ACC112 (cell line): Measurements from ENCODE around the gene SPARC.

ENCODE experiments used
- H2AFZ ChIP-seq: fragments of 200-600 bp; sonication (generic); one replicate; pipeline ENCODE4 v1.6.0; 2017; ENCODE audit warnings: antibody characterized with exemption, low read length; ENCODE audit not compliant: unreplicated experiment
- H3K27ac ChIP-seq: fragments of 200-600 bp; sonication (generic); 2 replicates; pipeline ENCODE4 v1.5.1; 2014; ENCODE audit warnings: low read depth, mild to moderate bottlenecking, antibody characterized with exemption, low read length, moderate library complexity
- H3K27me3 ChIP-seq: fragments of 200-600 bp; sonication (generic); 2 replicates; pipeline ENCODE4 v1.6.1; 2014; ENCODE audit warnings: mild to moderate bottlenecking, antibody characterized with exemption, low read length, moderate library complexity, mixed read lengths; ENCODE audit not compliant: insufficient read depth
- H3K36me3 ChIP-seq: fragments of 200-600 bp; sonication (generic); 2 replicates; pipeline ENCODE4 v1.6.1; 2016; ENCODE audit warnings: mild to moderate bottlenecking, antibody characterized with exemption, low read length, moderate library complexity, mixed read lengths; ENCODE audit not compliant: insufficient read depth
- H3K4me1 ChIP-seq: fragments of 200-600 bp; sonication (generic); one replicate; pipeline ENCODE4 v1.6.1; 2016; ENCODE audit warnings: low read length, mixed read lengths; ENCODE audit not compliant: insufficient read depth, unreplicated experiment, control insufficient read depth
- H3K4me3 ChIP-seq: fragments of 200-600 bp; sonication (generic); 2 replicates; pipeline ENCODE4 v1.5.1; 2014; ENCODE audit warnings: mild to moderate bottlenecking, low read depth, low read length
- H3K79me2 ChIP-seq: fragments of 200-600 bp; sonication (generic); one replicate; pipeline ENCODE4 v1.6.0; 2016; ENCODE audit warnings: low read length; ENCODE audit not compliant: control insufficient read depth, unreplicated experiment, insufficient read depth

Gene SPARC

DNA sequence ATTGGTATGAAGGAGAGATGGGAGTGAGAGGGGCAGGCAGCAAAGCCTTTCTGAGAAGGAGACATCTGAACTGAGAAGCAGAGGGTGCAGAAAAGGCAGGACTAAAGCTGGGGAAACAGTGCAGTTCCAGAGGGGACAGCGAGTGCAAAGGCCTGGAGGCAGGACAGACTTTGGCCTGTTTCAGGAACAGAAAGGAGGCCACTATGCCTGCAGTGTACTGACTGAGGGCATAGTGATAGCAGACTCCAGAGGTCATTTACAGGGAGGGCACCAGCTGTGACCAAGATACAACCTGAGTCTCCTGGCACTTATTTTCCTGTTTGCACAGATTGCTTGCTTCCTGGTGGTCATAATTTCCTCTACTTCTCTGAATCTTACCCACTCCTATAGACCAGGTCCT is 29.6 kb downstream of the SPARC start:
- no peak overlapping the region for H3K27ac ChIP-seq
- H2AFZ ChIP-seq = no peak overlapping the region
- peaks cover 8% of the 10 kb centered on the region for H3K36me3 ChIP-seq
- H3K79me2 ChIP-seq = no peaks in the 10 kb centered on the region
- no peaks in the 10 kb centered on the region for H3K27me3 ChIP-seq
- H3K4me1 ChIP-seq = peaks cover 24% of the 10 kb centered on the region
- no peak overlapping the region for H3K4me3 ChIP-seq

DNA sequence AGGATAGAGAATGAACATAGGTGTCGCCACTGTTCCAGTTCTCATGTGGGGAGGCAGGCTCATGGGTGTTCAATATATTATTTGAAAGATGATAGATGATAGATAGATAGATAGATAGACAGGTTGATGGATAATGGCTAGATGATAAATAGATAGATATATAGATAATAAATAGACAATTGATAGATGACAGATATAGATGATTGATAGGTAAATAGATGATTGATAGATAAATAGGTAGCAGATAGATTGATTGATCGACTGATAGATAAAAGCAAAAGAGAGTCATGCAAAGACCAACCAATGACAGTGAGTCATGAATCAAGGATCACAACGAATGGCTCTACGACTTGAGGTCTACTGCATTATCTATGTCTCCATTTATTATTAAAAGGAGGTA is 30.4 kb downstream of the SPARC start:
- Histone ChIP-seq H3K79me2 (no peaks in the 10 kb centered on the region), H3K27ac (no peak overlapping the region), H3K36me3 (no peaks in the 10 kb centered on the region), H2AFZ (no peak overlapping the region), H3K4me3 (no peak overlapping the region), H3K4me1 (peaks cover 17% of the 10 kb centered on the region), H3K27me3 (no peaks in the 10 kb centered on the region)

DNA sequence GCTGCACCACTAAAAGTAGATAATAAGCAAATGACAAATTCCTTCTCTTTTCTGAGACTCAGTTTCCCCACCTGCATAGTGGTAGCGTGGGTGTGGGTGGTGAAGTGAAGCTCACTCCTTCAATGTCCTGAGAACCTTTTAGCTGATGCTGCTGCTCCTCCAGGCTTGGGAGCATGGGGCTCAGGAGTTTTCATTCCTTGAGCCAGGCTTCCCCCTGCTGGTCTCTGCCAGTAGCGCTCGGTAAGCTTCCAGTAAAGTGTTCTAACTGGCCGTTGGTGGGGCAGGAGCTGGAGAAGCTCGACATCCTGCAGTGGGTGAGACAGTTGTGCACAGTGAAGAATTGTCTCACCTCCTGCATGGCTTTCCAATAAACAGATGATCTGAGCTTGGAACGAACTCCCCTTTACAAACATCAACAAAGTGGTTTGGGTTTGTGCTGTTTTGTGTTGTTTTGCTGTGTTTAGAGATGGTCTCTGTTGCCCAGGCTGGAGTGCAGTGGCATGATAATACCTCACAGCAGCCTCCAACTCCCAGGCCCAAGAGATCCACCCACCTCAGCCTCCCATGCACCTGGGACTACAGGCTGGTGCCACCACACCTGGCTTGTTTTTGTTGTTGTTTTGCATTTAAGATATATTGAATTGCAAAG is 34.6 kb downstream of the SPARC start:
- H3K79me2 ChIP-seq = no peaks in the 10 kb centered on the region
- H3K4me3 ChIP-seq = no peak overlapping the region
- no peak overlapping the region for H3K27ac ChIP-seq
- no peaks in the 10 kb centered on the region for H3K27me3 ChIP-seq
- no peaks in the 10 kb centered on the region for H3K36me3 ChIP-seq
- no peak overlapping the region for H2AFZ ChIP-seq
- no peaks in the 10 kb centered on the region for H3K4me1 ChIP-seq

DNA sequence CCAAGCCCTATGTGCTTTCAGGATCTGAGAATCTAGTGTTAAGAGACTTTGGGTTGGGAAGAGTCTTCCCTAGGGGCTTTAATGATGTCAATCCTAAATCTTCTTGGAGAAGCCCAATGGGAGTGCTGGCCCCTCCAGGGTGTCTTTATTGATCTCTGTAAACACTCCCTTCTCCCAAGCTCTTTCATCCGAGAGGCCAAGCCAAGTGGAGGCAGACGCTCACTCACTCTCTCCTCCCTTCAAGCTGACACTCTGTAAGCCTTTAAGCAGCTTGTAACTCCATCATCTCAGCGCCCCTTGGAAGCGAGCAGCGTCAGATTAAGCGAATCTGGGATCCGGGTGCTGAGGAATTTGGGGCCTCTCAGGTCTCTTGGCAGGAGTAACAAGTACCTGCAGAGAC is 37.7 kb downstream of the SPARC start:
- peaks cover 22% of the 10 kb centered on the region for H3K27me3 ChIP-seq
- H2AFZ ChIP-seq = no peak overlapping the region
- H3K36me3 ChIP-seq = no peaks in the 10 kb centered on the region
- no peak overlapping the region for H3K4me3 ChIP-seq
- H3K27ac ChIP-seq = no peak overlapping the region
- H3K4me1 ChIP-seq = no peaks in the 10 kb centered on the region
- H3K79me2 ChIP-seq = no peaks in the 10 kb centered on the region

DNA sequence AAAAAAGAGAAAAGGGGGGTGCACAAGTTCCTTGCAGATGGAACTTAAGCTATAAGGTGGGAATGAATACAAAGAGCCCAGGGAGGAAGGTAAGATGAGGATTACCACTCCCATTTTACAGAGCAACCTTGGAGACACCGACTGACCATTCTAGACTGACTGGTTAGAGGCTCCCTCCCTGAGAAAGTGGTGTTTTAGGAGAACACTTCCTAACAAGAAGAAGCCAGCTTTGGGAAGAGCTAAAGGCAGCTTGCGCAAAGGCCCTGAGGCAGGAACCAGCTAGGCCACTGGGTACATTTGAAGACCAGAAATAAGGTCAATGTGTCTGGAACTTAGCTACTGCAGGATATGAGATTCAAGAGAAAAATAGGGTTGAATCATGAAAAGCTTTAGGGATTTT is 38.6 kb downstream of the SPARC start:
- peaks cover 29% of the 10 kb centered on the region for H3K27me3 ChIP-seq
- no peaks in the 10 kb centered on the region for H3K36me3 ChIP-seq
- no peaks in the 10 kb centered on the region for H3K79me2 ChIP-seq
- no peak overlapping the region for H2AFZ ChIP-seq
- H3K4me1 ChIP-seq = no peaks in the 10 kb centered on the region
- H3K4me3 ChIP-seq = no peak overlapping the region
- H3K27ac ChIP-seq = no peak overlapping the region

DNA sequence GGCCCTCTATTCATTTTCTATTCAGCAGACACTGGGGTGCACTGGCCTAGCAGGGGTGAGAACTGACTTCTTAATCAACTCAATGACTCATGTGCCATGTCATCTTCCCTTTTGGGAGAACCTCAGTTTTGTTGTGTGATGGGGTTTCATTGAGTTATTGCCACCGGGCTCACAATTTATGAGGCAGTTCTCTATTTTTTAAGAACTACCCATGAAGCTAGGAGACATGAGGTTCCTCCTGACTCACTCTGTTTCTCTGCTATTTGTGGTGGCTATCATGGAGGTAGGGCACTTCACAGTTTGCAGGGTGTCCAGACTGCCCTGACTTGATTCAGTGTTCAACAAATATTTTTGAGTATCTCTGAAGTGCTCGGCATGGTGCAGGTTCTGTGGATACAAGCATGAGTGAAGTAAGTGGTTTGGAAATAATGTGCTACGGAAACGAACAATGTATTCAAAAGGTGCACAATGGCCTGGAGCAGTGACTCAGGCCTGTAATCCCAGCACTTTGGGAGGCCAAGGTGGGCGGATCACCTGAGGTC is 39.3 kb downstream of the SPARC start:
- Histone ChIP-seq H3K27me3 (peaks cover 29% of the 10 kb centered on the region), H3K79me2 (no peaks in the 10 kb centered on the region), H2AFZ (no peak overlapping the region), H3K27ac (no peak overlapping the region), H3K36me3 (no peaks in the 10 kb centered on the region), H3K4me3 (no peak overlapping the region), H3K4me1 (no peaks in the 10 kb centered on the region)

DNA sequence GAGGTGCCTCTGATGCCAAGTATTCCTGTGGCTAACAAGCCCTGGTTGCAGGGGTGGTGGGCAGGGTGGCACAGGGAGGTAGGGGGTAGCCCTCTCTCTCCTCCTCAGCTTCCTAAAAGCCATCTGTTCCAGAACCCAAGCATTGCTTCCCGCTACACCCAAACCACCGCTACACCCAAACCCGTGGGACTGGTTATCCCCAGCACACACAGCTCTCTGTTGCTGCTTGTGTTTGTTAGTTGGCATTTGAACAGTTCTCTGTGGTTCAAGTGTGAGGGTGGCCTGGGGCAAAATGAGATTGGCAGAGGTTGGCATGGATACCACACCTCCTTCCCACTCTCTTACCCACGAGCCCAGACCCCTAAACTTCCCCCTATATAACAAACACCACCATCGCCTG is 40.4 kb downstream of the SPARC start:
- Histone ChIP-seq H3K27me3 (peaks cover 29% of the 10 kb centered on the region), H3K4me1 (no peaks in the 10 kb centered on the region), H3K4me3 (no peak overlapping the region), H3K36me3 (no peaks in the 10 kb centered on the region), H2AFZ (no peak overlapping the region), H3K79me2 (no peaks in the 10 kb centered on the region), H3K27ac (no peak overlapping the region)

DNA sequence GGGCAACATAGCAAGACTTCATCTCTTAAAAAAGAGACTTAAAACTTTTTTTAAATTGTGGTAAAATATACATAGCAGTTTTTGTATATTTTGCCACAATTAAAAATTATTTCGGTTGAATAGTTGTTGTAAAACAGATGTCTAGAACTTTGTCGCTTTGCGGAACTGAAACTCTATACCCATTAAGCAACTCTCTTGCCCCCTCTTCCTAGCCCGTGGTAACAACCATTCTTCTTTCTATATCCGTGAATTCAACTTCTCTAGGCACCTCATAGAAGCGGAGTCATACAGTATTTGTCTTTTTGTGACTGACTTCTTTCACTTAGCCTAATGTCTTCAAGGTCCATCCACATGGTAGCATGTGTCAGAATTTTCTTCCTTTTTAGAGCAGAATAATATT is 43.3 kb downstream of the SPARC start:
- H3K4me3 ChIP-seq = no peak overlapping the region
- H3K79me2 ChIP-seq = no peaks in the 10 kb centered on the region
- no peaks in the 10 kb centered on the region for H3K4me1 ChIP-seq
- peaks cover 38% of the 10 kb centered on the region for H3K27me3 ChIP-seq
- H3K36me3 ChIP-seq = no peaks in the 10 kb centered on the region
- H2AFZ ChIP-seq = no peak overlapping the region
- no peak overlapping the region for H3K27ac ChIP-seq

DNA sequence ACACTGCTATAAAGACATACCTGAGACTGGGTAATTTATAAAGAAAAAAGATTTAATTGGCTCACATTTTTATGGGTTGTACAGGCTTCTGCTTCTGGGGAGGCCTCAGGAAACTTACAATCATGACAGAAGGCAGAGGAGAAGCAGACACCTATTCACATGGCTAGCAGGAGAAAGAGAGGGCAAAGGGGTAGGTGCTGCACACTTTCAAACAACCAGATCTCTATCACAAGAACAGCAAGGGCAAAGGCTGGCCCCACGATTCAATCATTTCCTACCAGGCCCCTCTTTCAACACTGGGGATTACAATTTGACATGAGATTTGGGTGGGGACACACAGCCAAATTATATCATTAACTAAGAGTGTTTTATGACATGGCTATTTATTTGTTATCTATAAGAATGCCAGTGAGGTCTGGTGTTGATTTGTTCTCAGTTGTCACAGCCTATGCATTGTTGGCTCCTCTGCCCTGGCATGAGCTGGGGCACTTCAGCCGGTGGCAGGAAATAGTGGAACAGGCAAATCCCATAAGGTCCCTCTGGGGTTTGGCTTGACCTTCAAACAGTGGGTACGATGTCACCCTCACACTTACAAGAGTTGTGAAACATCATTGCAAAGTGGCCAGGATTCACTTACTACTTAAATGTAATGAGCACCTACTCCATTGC is 44.1 kb downstream of the SPARC start:
- Histone ChIP-seq H3K27me3 (peaks cover 45% of the 10 kb centered on the region), H3K4me1 (no peaks in the 10 kb centered on the region), H3K4me3 (no peak overlapping the region), H2AFZ (no peak overlapping the region), H3K36me3 (no peaks in the 10 kb centered on the region), H3K79me2 (no peaks in the 10 kb centered on the region), H3K27ac (no peak overlapping the region)

DNA sequence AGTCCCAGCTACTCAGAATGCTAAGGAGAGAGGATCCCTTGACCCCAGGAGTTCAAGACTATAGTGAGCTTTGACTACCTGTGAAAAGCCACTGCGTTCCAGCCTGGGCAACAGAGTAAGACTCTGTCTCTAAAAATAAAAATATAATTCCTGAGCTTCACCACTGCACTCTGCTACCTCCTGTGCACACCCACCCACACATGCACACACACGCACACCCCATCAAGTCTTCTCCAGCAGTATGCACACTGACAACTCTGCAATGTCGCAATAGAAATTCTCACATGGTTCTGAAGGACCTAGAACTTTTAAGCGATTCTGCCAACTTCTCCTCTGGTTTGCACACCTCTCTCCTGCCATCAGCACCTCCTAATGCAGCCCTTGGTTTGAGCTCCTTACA is 48.1 kb downstream of the SPARC start:
- Histone ChIP-seq H2AFZ (no peak overlapping the region), H3K36me3 (no peaks in the 10 kb centered on the region), H3K79me2 (no peaks in the 10 kb centered on the region), H3K4me3 (no peak overlapping the region), H3K27me3 (peaks cover 50% of the 10 kb centered on the region), H3K4me1 (no peaks in the 10 kb centered on the region), H3K27ac (no peak overlapping the region)

DNA sequence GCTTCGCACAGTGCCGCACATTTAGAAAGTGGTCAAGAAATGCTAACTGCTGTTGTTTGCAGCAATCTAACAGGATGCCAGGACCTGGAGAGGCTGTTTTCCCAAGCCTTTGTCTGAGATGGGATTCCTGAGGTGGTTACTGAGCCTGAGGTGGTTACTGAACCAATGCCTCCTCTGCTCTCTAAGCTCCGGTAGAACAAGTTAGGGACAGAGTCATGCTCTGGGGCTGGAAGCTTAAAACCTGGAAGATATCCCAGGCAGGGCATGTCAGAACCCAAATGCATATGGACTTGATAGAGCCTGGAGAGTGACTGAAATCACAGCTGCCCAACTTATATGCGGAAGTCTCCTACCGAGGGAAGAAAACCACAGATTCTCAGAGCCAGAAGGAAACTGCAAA is 49.0 kb downstream of the SPARC start:
- H3K36me3 ChIP-seq = no peaks in the 10 kb centered on the region
- no peak overlapping the region for H3K4me3 ChIP-seq
- H3K4me1 ChIP-seq = no peaks in the 10 kb centered on the region
- no peaks in the 10 kb centered on the region for H3K79me2 ChIP-seq
- H2AFZ ChIP-seq = no peak overlapping the region
- no peak overlapping the region for H3K27ac ChIP-seq
- H3K27me3 ChIP-seq = peaks cover 48% of the 10 kb centered on the region
